Caco-2 (cell line): ENCODE measurements around the gene DVL1. TPM values are rescaled to one million over a fixed set of nuclear protein-coding genes. Genes with fewer than 3 reads are reported as not detected.

ENCODE experiments used
- BruUV-seq: library from RNA; stranded (reverse); fragments of 400-500 nt; replicated peaks from 2 replicates; lab custom pipeline; 2021; lab: Mats Ljungman, UMichigan
- CTCF ChIA-PET: fragments of 300-600 bp; sonication (Branson Sonifier 250); formaldehyde crosslinking; loops from one replicate; lab custom pipeline; 2022; ENCODE audit warnings: antibody characterized with exemption; lab: Charles Lee
- POLR2A ChIA-PET: fragments of 300-600 bp; sonication (Branson Sonifier 250); formaldehyde crosslinking; loops from one replicate; lab custom pipeline; 2022; ENCODE audit warnings: antibody characterized with exemption; lab: Charles Lee
- DNase-seq, 2 experiments: peaks; one replicate each; pipeline versions ENCODE4 v3.0.0 to v3.0.0-alpha.2; 2020 to 2022
- H3K27me3 ChIP-seq: replicated peaks from 2 replicates; pipeline ENCODE4 v1.6.0; 2011; ENCODE audit warnings: low read length; ENCODE audit not compliant: control insufficient read depth, insufficient read depth
- H3K36me3 ChIP-seq: 2 replicates; pipeline ENCODE4 v1.5.1; 2011; ENCODE audit warnings: low read length; ENCODE audit not compliant: control insufficient read depth, insufficient read depth
- H3K4me1 ChIP-seq: fragments of 250-450 bp; sonication (Bioruptor Pico); 2 replicates; pipeline ENCODE4 v1.5.1; 2020; ENCODE audit warnings: mild to moderate bottlenecking
- H3K4me3 ChIP-seq: 2 replicates; pipeline ENCODE4 v1.5.1; 2011; ENCODE audit warnings: low read depth, mild to moderate bottlenecking, control low read depth, low read length
- H3K9me3 ChIP-seq: fragments of 250-450 bp; sonication (Bioruptor Pico); 2 replicates; pipeline ENCODE4 v1.5.1; 2020; ENCODE audit warnings: mild to moderate bottlenecking, moderate library complexity
- H3K27ac Mint-ChIP-seq: one replicate; pipeline ENCODE4 v1.8.0; 2022; ENCODE audit warnings: mixed read lengths; ENCODE audit not compliant: unreplicated experiment
- H3K27me3 Mint-ChIP-seq: one replicate; pipeline ENCODE4 v1.8.0; 2022; ENCODE audit warnings: mixed read lengths; ENCODE audit not compliant: insufficient read depth, unreplicated experiment
- H3K36me3 Mint-ChIP-seq: one replicate; pipeline ENCODE4 v1.8.0; 2022; ENCODE audit warnings: mild to moderate bottlenecking, mixed read lengths; ENCODE audit not compliant: insufficient read depth, unreplicated experiment
- H3K4me1 Mint-ChIP-seq: one replicate; pipeline ENCODE4 v1.8.0; 2022; ENCODE audit warnings: low read depth, mixed read lengths; ENCODE audit not compliant: unreplicated experiment
- H3K4me3 Mint-ChIP-seq: one replicate; pipeline ENCODE4 v1.8.0; 2022; ENCODE audit warnings: mild to moderate bottlenecking, moderate library complexity, mixed read lengths; ENCODE audit not compliant: unreplicated experiment
- H3K9me3 Mint-ChIP-seq: one replicate; pipeline ENCODE4 v1.8.0; 2022; ENCODE audit warnings: mixed read lengths; ENCODE audit not compliant: unreplicated experiment
- CTCF ChIP-seq, 2 experiments: fragments of 200-600 bp in 1 of 2; IDR thresholded peaks; 1 replicate in 1 of 2; 2 replicates in 1 of 2; pipeline versions ENCODE4 v1.5.1 to v1.8.0; 2011 to 2022; ENCODE audit warnings: antibody characterized with exemption in 1 of 2, control low read depth in 1 of 2, inconsistent platforms in 1 of 2, low read depth in 1 of 2, low read length in 1 of 2, mild to moderate bottlenecking in 1 of 2, moderate library complexity in 1 of 2; ENCODE audit not compliant: insufficient read depth in 1 of 2, severe bottlenecking in 1 of 2, unreplicated experiment in 1 of 2
- intact Hi-C: fragments of 100-400 bp; cut with micrococcal nuclease; formaldehyde crosslinking; loops from one replicate; pipeline ENCODE4 v1.10.0; 2022; ENCODE audit not compliant: unreplicated experiment
- total RNA-seq: library from RNA; stranded (reverse); gene quantifications from 2 replicates; pipeline ENCODE4 v1.2.3, GENCODE V29; 2022

DVL1 gene
- total RNA-seq, 1 experiment from 2014 or later = 40.6 TPM

- Mint-ChIP-seq H3K36me3 (peaks cover 7% of the 10 kb centered on the region), H3K9me3 (no peaks in the 10 kb centered on the region), H3K4me3 (no peak overlapping the region), H3K27me3 (no peaks in the 10 kb centered on the region), H3K4me1 (no peaks in the 10 kb centered on the region), H3K27ac (no peak overlapping the region)
- no peaks in the 10 kb centered on the region for H3K36me3 ChIP-seq
- no peak for TF ChIP-seq CTCF (IDR thresholded peaks at IDR 0.05; ENCODE audit: insufficient read depth in 1 of 2, low read depth in 1 of 2, low read length in 1 of 2, severe bottlenecking in 1 of 2, unreplicated experiment in 1 of 2)
- ChIA-PET CTCF (no interaction called here), POLR2A (no interaction called here)
- DNase-seq = no peak
- peaks cover 26% of the 10 kb centered on the region for H3K4me1 ChIP-seq
- BruUV-seq = no TSS peak
- no peaks in the 10 kb centered on the region for H3K27me3 ChIP-seq
- intact Hi-C loops = no loop called here
- no peak overlapping the region for H3K4me3 ChIP-seq
- H3K9me3 ChIP-seq = no peaks in the 10 kb centered on the region
Observed at GRCh38 chr1:1303736-1304135, 45.5 kb downstream of the DVL1 start.

- Histone ChIP-seq H3K4me1 (peaks cover 26% of the 10 kb centered on the region), H3K27me3 (no peaks in the 10 kb centered on the region), H3K9me3 (no peaks in the 10 kb centered on the region), H3K36me3 (no peaks in the 10 kb centered on the region), H3K4me3 (no peak overlapping the region)
- no peak for TF ChIP-seq CTCF (IDR thresholded peaks at IDR 0.05; ENCODE audit: insufficient read depth in 1 of 2, low read depth in 1 of 2, low read length in 1 of 2, severe bottlenecking in 1 of 2, unreplicated experiment in 1 of 2)
- no peak for DNase-seq
- Mint-ChIP-seq H3K4me3 (no peak overlapping the region), H3K36me3 (peaks cover 7% of the 10 kb centered on the region), H3K27me3 (no peaks in the 10 kb centered on the region), H3K9me3 (no peaks in the 10 kb centered on the region), H3K4me1 (no peaks in the 10 kb centered on the region), H3K27ac (no peak overlapping the region)
- ChIA-PET CTCF (no interaction called here), POLR2A (no interaction called here)
- intact Hi-C loops = no loop called here
- BruUV-seq = no TSS peak
Observed at GRCh38 chr1:1302951-1303509, 46.2 kb downstream of the DVL1 start.

GRCh38 chr1:1302006-1302430 lies 47.2 kb downstream of the DVL1 start:
- peak in 1 of 2 experiments; percentile 44 for TF ChIP-seq CTCF (IDR thresholded peaks at IDR 0.05; ENCODE audit: insufficient read depth in 1 of 2, low read depth in 1 of 2, low read length in 1 of 2, severe bottlenecking in 1 of 2, unreplicated experiment in 1 of 2)
- Histone ChIP-seq H3K4me1 (peaks cover 26% of the 10 kb centered on the region), H3K36me3 (no peaks in the 10 kb centered on the region), H3K27me3 (no peaks in the 10 kb centered on the region), H3K4me3 (no peak overlapping the region), H3K9me3 (no peaks in the 10 kb centered on the region)
- no peaks in the 10 kb centered on the region for H3K9me3 Mint-ChIP-seq
- intact Hi-C loops = no loop called here
- DNase-seq = no peak
- H3K4me1 Mint-ChIP-seq = no peaks in the 10 kb centered on the region
- H3K27ac Mint-ChIP-seq = no peak overlapping the region
- no peaks in the 10 kb centered on the region for H3K27me3 Mint-ChIP-seq
- BruUV-seq = no TSS peak
- peaks cover 7% of the 10 kb centered on the region for H3K36me3 Mint-ChIP-seq
- CTCF ChIA-PET = no interaction called here
- H3K4me3 Mint-ChIP-seq = no peak overlapping the region
- POLR2A ChIA-PET = interaction anchor here (0.6 kb wide), 1 partner anchor 95 kb away, joined by 4 read pairs; no protein-coding TSS in a partner anchor
